ENCODE data around the gene MICA.

Gene MICA

DNA sequence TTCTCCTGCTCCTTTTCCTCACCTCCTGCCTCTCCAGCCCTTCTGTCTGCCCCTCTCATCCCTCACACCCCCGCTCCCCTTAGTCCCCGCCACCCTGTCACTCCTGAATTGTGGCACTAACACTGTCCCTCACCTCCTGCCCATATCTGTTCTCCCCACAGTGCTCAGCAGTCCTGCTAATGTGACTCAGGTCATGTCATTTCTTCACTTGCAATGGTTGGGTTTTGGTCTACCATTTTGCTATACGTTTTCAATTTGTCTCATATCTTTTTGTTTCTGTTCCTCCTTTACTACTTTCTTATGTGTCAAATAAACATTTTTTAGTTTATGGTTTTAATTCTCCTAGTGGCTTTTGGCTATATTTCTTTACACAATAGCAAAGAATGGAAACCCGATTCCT lies 45.1 kb upstream of the MICA start (continued):
- TF ChIP-seq, protein P1, sequence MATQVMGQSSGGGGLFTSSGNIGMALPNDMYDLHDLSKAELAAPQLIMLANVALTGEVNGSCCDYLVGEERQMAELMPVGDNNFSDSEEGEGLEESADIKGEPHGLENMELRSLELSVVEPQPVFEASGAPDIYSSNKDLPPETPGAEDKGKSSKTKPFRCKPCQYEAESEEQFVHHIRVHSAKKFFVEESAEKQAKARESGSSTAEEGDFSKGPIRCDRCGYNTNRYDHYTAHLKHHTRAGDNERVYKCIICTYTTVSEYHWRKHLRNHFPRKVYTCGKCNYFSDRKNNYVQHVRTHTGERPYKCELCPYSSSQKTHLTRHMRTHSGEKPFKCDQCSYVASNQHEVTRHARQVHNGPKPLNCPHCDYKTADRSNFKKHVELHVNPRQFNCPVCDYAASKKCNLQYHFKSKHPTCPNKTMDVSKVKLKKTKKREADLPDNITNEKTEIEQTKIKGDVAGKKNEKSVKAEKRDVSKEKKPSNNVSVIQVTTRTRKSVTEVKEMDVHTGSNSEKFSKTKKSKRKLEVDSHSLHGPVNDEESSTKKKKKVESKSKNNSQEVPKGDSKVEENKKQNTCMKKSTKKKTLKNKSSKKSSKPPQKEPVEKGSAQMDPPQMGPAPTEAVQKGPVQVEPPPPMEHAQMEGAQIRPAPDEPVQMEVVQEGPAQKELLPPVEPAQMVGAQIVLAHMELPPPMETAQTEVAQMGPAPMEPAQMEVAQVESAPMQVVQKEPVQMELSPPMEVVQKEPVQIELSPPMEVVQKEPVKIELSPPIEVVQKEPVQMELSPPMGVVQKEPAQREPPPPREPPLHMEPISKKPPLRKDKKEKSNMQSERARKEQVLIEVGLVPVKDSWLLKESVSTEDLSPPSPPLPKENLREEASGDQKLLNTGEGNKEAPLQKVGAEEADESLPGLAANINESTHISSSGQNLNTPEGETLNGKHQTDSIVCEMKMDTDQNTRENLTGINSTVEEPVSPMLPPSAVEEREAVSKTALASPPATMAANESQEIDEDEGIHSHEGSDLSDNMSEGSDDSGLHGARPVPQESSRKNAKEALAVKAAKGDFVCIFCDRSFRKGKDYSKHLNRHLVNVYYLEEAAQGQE (tag by site-specific recombination; IDR thresholded peaks at IDR 0.05) = no peak
- TF ChIP-seq ZFHX2 (tag by site-specific recombination; conservative IDR thresholded peaks at IDR 0.05) (no peak), ZBTB17 (tag by site-specific recombination; IDR thresholded peaks at IDR 0.05) (no peak)

DNA sequence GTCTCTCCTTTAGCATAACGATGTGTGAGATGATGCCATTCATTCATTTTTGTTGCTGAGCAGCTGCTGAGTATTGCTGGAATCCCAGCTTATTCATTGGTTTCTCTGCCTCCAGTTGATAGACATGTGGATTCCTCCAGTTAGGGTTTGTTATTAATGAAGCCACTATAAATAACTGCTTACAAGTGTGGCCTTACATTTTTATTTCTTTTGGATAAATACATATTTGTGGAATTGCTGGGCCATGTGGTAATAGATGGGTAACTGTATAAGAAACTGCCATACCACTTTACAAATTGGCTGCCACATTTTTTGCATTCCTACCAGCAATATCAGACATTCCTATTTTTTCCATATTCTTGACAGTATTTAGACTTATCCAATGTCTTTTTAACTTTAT lies 43.8 kb upstream of the MICA start:
- no peaks in the 10 kb centered on the region for H3K4me1 ChIP-seq (ENCODE audit: control insufficient read depth, insufficient read depth, low read length)
- H3K27ac ChIP-seq (ENCODE audit: extremely low read depth, low read depth, low read length) = no peak overlapping the region
- H3K36me3 ChIP-seq (ENCODE audit: control insufficient read depth in 2 of 2, insufficient read depth in 1 of 2, low read length in 2 of 2) = peaks cover 0 to 13% of the 10 kb centered on the region in 2 experiments; a peak in 1 of 3 replicates
- no peaks in the 10 kb centered on the region for H3K9me3 ChIP-seq (ENCODE audit: control insufficient read depth, insufficient read depth, low read depth, low read length)
- no peak for TF ChIP-seq ZNF2 (tag by site-specific recombination; IDR thresholded peaks at IDR 0.05)
- TF ChIP-seq ZNF830 (tag by site-specific recombination; IDR thresholded peaks at IDR 0.05; ENCODE audit: low read depth) = no peak
- TF ChIP-seq ZNF701 (tag by site-specific recombination; IDR thresholded peaks at IDR 0.05) = no peak
- TF ChIP-seq ZNF501 (tag by site-specific recombination; IDR thresholded peaks at IDR 0.05) = no peak
- TF ChIP-seq, protein P2, sequence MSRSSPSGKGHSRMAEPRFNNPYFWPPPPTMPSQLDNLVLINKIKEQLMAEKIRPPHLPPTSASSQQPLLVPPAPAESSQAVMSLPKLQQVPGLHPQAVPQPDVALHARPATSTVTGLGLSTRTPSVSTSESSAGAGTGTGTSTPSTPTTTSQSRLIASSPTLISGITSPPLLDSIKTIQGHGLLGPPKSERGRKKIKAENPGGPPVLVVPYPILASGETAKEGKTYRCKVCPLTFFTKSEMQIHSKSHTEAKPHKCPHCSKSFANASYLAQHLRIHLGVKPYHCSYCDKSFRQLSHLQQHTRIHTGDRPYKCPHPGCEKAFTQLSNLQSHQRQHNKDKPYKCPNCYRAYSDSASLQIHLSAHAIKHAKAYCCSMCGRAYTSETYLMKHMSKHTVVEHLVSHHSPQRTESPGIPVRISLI (tag by site-specific recombination; IDR thresholded peaks at IDR 0.05) = no peak
- TF ChIP-seq WT1 (tag by site-specific recombination; IDR thresholded peaks at IDR 0.05) = no peak
- TF ChIP-seq, protein P3, sequence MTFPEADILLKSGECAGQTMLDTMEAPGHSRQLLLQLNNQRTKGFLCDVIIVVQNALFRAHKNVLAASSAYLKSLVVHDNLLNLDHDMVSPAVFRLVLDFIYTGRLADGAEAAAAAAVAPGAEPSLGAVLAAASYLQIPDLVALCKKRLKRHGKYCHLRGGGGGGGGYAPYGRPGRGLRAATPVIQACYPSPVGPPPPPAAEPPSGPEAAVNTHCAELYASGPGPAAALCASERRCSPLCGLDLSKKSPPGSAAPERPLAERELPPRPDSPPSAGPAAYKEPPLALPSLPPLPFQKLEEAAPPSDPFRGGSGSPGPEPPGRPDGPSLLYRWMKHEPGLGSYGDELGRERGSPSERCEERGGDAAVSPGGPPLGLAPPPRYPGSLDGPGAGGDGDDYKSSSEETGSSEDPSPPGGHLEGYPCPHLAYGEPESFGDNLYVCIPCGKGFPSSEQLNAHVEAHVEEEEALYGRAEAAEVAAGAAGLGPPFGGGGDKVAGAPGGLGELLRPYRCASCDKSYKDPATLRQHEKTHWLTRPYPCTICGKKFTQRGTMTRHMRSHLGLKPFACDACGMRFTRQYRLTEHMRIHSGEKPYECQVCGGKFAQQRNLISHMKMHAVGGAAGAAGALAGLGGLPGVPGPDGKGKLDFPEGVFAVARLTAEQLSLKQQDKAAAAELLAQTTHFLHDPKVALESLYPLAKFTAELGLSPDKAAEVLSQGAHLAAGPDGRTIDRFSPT (tag by site-specific recombination; IDR thresholded peaks at IDR 0.05) = no peak
- TF ChIP-seq KLF8 (tag by site-specific recombination; IDR thresholded peaks at IDR 0.05) = no peak
- no peak for TF ChIP-seq ZNF585B (tag by site-specific recombination; IDR thresholded peaks at IDR 0.05)
- TF ChIP-seq ZNF510 (tag by site-specific recombination; IDR thresholded peaks at IDR 0.05; ENCODE audit: insufficient replicate concordance) = no peak
- TF ChIP-seq ZNF391 (tag by site-specific recombination; IDR thresholded peaks at IDR 0.05; ENCODE audit: borderline replicate concordance, low read depth) = no peak
- POLR2A ChIA-PET = no interaction called here
- H3K4me3 ChIP-seq (ENCODE audit: low read depth, low read length) = no peak overlapping the region
- CTCF ChIA-PET = interaction anchor here (0.7 to 1.2 kb wide), 3 partner anchors 8 to 612 kb away, joined by 4 to 5 read pairs (median 4); no protein-coding TSS in a partner anchor

DNA sequence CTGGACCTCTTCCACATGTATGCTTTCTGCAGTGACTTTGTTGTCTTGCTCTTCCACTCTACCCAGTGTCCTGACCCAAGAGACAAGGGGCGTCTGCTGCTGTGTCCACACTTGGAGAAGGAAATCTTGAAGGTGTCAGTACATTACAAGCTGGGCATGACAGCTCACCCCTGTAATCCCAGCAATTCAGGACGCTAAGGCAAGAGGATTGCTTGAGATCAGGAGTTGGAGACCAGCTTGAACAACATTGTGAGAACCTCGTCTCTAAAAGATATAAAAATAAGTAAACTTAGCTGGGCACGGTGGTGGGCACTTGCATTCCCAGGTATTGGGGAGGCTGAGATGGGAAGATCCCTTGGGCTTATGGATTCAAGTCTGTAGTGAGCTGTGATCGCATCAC lies 40.6 kb upstream of the MICA start:
- Histone ChIP-seq H3K4me1 (ENCODE audit: control insufficient read depth, insufficient read depth, low read length) (no peaks in the 10 kb centered on the region), H3K4me3 (ENCODE audit: low read depth, low read length) (no peak overlapping the region), H3K27ac (ENCODE audit: extremely low read depth, low read depth, low read length) (no peak overlapping the region), H3K9me3 (ENCODE audit: control insufficient read depth, insufficient read depth, low read depth, low read length) (no peaks in the 10 kb centered on the region), H3K36me3 (ENCODE audit: control insufficient read depth in 2 of 2, insufficient read depth in 1 of 2, low read length in 2 of 2) (no peaks in the 10 kb centered on the region)
- ChIA-PET POLR2A (no interaction called here), CTCF (interaction anchor here (10.2 kb wide), 1 partner anchor 168 kb away, joined by 214 read pairs; no protein-coding TSS in a partner anchor)
- TF ChIP-seq KLF7 (tag by site-specific recombination; IDR thresholded peaks at IDR 0.05; ENCODE audit: borderline replicate concordance) = no peak
- no peak for TF ChIP-seq ZNF114 (tag by site-specific recombination; IDR thresholded peaks at IDR 0.05)
- no peak for TF ChIP-seq SETDB1 (IDR thresholded peaks at IDR 0.05; ENCODE audit: insufficient read length, low read length)
- no peak for TF ChIP-seq ZNF544 (tag by site-specific recombination; IDR thresholded peaks at IDR 0.05)
- TF ChIP-seq TRIM28 (IDR thresholded peaks at IDR 0.05; ENCODE audit: borderline replicate concordance, low read length) = no peak
- no peak for TF ChIP-seq ZNF777 (tag by site-specific recombination; IDR thresholded peaks at IDR 0.05; ENCODE audit: borderline replicate concordance)
- no peak for TF ChIP-seq ZNF654 (tag by site-specific recombination; IDR thresholded peaks at IDR 0.05; ENCODE audit: low read depth)
- TF ChIP-seq, protein P4, sequence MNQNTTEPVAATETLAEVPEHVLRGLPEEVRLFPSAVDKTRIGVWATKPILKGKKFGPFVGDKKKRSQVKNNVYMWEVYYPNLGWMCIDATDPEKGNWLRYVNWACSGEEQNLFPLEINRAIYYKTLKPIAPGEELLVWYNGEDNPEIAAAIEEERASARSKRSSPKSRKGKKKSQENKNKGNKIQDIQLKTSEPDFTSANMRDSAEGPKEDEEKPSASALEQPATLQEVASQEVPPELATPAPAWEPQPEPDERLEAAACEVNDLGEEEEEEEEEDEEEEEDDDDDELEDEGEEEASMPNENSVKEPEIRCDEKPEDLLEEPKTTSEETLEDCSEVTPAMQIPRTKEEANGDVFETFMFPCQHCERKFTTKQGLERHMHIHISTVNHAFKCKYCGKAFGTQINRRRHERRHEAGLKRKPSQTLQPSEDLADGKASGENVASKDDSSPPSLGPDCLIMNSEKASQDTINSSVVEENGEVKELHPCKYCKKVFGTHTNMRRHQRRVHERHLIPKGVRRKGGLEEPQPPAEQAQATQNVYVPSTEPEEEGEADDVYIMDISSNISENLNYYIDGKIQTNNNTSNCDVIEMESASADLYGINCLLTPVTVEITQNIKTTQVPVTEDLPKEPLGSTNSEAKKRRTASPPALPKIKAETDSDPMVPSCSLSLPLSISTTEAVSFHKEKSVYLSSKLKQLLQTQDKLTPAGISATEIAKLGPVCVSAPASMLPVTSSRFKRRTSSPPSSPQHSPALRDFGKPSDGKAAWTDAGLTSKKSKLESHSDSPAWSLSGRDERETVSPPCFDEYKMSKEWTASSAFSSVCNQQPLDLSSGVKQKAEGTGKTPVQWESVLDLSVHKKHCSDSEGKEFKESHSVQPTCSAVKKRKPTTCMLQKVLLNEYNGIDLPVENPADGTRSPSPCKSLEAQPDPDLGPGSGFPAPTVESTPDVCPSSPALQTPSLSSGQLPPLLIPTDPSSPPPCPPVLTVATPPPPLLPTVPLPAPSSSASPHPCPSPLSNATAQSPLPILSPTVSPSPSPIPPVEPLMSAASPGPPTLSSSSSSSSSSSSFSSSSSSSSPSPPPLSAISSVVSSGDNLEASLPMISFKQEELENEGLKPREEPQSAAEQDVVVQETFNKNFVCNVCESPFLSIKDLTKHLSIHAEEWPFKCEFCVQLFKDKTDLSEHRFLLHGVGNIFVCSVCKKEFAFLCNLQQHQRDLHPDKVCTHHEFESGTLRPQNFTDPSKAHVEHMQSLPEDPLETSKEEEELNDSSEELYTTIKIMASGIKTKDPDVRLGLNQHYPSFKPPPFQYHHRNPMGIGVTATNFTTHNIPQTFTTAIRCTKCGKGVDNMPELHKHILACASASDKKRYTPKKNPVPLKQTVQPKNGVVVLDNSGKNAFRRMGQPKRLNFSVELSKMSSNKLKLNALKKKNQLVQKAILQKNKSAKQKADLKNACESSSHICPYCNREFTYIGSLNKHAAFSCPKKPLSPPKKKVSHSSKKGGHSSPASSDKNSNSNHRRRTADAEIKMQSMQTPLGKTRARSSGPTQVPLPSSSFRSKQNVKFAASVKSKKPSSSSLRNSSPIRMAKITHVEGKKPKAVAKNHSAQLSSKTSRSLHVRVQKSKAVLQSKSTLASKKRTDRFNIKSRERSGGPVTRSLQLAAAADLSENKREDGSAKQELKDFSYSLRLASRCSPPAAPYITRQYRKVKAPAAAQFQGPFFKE (tag by site-specific recombination; IDR thresholded peaks at IDR 0.05; ENCODE audit: borderline replicate concordance) = no peak
